Stimulated activated naive CD8-positive, alpha-beta T cell treated with anti-CD3 and anti-CD28 coated beads, Interleukin-15, amount 100 ng/mL, for 72 hours (primary cell): Measurements from ENCODE around the gene NDOR1.

ENCODE experiments used
- ATAC-seq: fragments of 150-1000 bp; cut with Tn5 transposase; 2 replicates; pipeline ENCODE4 v1.10.0; 2021; ENCODE audit warnings: mild to moderate bottlenecking, moderate library complexity
- DNase-seq, 2 donors: peaks; one replicate each; pipeline ENCODE4 v3.0.0; 2021 to 2022
- H3K27ac Mint-ChIP-seq, 2 donors: one replicate each; pipeline ENCODE4 v1.8.0; 2022; ENCODE audit warnings: mild to moderate bottlenecking in 2 of 2, mixed read lengths in 2 of 2, moderate library complexity in 2 of 2
- H3K27me3 Mint-ChIP-seq: one replicate; pipeline ENCODE4 v1.8.0; 2022; ENCODE audit warnings: mixed read lengths
- H3K4me1 Mint-ChIP-seq: one replicate; pipeline ENCODE4 v1.8.0; 2022; ENCODE audit warnings: mild to moderate bottlenecking, mixed read lengths
- H3K4me3 Mint-ChIP-seq, 2 donors: one replicate each; pipeline ENCODE4 v1.8.0; 2022; ENCODE audit warnings: mild to moderate bottlenecking in 2 of 2, mixed read lengths in 2 of 2, moderate library complexity in 1 of 2
- H3K9me3 Mint-ChIP-seq, 2 donors: one replicate each; pipeline ENCODE4 v1.8.0; 2022; ENCODE audit warnings: mixed read lengths in 2 of 2

Gene NDOR1

DNA sequence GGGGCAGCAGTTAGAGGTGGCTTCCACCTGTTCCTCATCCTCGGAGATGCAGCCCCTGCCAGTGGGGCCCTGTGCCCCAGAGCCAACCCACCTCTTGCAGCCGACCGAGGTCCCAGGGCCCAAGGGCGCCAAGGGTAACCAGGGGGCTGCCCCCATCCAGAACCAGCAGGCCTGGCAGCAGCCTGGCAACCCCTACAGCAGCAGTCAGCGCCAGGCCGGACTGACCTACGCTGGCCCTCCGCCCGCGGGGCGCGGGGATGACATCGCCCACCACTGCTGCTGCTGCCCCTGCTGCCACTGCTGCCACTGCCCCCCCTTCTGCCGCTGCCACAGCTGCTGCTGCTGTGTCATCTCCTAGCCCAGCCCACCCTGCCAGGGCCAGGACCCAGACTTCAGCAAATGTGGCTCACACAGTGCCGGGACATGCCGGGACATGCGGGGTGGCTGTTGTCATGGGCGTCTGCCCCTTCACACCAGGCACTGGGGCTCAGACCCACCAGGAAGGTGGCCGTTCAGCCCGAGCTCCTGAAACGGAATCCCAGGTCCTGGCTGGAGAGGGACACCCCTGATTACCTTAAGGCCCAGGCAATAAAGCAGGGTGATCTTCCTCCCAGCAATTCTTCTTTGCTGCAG lies 20.3 kb downstream of the NDOR1 start:
- H3K27ac Mint-ChIP-seq, result no peak overlapping the region

GRCh38 chr9:137226338-137227053 lies 21.0 kb downstream of the NDOR1 start:
- Mint-ChIP-seq H3K9me3 (no peaks in the 10 kb centered on the region), H3K27ac (no peak overlapping the region), H3K27me3 (peaks cover 28% of the 10 kb centered on the region), H3K4me3 (no peak overlapping the region), H3K4me1 (peaks cover 30% of the 10 kb centered on the region)
- DNase-seq (no peak), ATAC-seq (no peak)

More for the DNA sequence above, 20.3 kb downstream of the NDOR1 start:
- Mint-ChIP-seq H3K4me3 (no peak overlapping the region), H3K4me1 (peaks cover 30% of the 10 kb centered on the region), H3K27me3 (peaks cover 21% of the 10 kb centered on the region), H3K9me3 (no peaks in the 10 kb centered on the region)
- no peak for ATAC-seq
- no peak for DNase-seq

DNA sequence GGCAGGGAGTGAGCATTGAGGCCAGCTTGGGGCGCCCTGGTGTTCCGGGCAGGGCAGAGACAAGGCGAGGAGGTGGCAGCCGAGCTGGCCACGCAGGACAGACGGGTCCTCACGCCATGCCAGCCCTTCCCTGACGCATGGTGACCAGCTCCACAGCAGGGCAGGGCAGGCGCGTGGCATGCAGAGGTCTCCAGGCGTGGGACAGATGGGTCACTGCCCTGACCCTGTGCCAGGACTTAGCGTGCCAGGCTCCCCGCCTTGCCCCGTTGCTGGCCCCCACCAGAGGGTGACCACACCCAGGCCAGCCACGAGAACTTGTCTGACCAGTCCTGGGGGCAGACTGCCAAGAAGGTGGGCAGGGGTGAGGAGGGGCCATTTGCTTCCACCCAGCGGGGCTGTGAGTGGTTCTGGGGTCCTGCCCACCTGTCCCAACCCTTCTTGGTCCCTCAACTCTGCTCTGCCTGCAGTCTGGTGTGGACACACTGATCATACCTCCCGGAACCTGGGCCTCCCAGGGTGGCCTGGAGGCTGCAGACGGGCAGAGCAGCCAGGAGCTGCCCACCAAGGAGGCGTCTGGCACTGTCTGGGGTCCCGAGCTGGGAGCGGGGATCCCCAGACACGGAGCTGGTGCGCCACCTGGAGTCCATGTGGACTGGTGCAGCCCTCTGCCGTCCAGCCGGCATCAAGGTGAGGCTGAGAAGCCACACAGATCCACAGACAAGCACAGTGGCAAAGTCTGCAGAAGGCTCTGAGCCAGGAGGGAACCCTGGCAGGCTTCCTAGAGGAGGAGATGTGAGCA lies 21.8 kb downstream of the NDOR1 start, which contains the start of gene RNF224:
TSS of gene RNF224 (plus strand) at position 449 of the 799 bp plus-strand sequence. CDS start 834 bp downstream, outside the sequence.
- peaks cover 35% of the 10 kb centered on the region for H3K27me3 Mint-ChIP-seq
- H3K9me3 Mint-ChIP-seq, result no peaks in the 10 kb centered on the region
- H3K4me3 Mint-ChIP-seq, result no peak within 1 kb of the TSS
- DNase-seq (peak; percentile 86), ATAC-seq (peak; percentile 65)
- H3K4me1 Mint-ChIP-seq, result peaks cover 30% of the 10 kb centered on the region
- peak within 1 kb of the TSS in 1 of 2 donors; percentile 57 for H3K27ac Mint-ChIP-seq

- DNase-seq, result no peak
- Mint-ChIP-seq H3K27ac (peak overlapping the region in 1 of 2 donors; percentile 57), H3K4me3 (no peak overlapping the region), H3K27me3 (peaks cover 38% of the 10 kb centered on the region), H3K9me3 (no peaks in the 10 kb centered on the region), H3K4me1 (peaks cover 26% of the 10 kb centered on the region)
- no peak for ATAC-seq
These were observed 22.5 kb downstream of the NDOR1 start for GRCh38 chr9:137227853-137228505.

DNA sequence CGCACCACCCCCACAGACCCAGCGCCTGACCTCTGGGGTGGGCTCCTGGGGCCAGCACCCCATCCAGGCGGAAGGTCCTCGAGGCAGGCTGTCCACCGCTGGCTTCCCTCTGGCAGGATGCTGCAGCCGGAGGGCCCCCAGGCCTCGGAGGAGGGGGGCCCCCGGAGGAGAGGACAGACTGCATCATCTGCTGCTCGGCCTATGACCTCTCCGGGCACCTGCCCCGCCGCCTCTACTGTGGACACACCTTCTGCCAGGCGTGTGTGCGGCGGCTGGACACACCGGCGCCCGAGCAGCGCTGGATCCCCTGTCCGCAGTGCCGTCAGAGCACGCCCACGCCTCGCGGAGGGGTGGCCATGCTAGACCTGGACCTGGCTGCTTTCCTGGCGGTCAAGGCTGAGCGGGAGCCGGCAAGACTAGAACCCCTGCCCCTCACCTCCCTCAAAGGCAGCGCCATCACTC lies 23.0 kb downstream of the NDOR1 start:
- Mint-ChIP-seq H3K4me1 (peaks cover 24% of the 10 kb centered on the region), H3K27me3 (peaks cover 38% of the 10 kb centered on the region), H3K27ac (no peak overlapping the region), H3K4me3 (no peak overlapping the region), H3K9me3 (no peaks in the 10 kb centered on the region)
- no peak for DNase-seq
- ATAC-seq, result no peak

GRCh38 chr9:137228968-137229896 lies 23.7 kb downstream of the NDOR1 start:
- H3K27me3 Mint-ChIP-seq, result peaks cover 41% of the 10 kb centered on the region
- H3K9me3 Mint-ChIP-seq, result no peaks in the 10 kb centered on the region
- no peak overlapping the region for H3K4me3 Mint-ChIP-seq
- no peak overlapping the region for H3K27ac Mint-ChIP-seq
- H3K4me1 Mint-ChIP-seq, result peaks cover 19% of the 10 kb centered on the region
- ATAC-seq (no peak), DNase-seq (no peak)

GRCh38 chr9:137229903-137230704 lies 24.6 kb downstream of the NDOR1 start:
- no peak for DNase-seq
- Mint-ChIP-seq H3K27me3 (peaks cover 49% of the 10 kb centered on the region), H3K27ac (no peak overlapping the region), H3K9me3 (no peaks in the 10 kb centered on the region), H3K4me3 (no peak overlapping the region), H3K4me1 (peaks cover 17% of the 10 kb centered on the region)
- ATAC-seq, result no peak

DNA sequence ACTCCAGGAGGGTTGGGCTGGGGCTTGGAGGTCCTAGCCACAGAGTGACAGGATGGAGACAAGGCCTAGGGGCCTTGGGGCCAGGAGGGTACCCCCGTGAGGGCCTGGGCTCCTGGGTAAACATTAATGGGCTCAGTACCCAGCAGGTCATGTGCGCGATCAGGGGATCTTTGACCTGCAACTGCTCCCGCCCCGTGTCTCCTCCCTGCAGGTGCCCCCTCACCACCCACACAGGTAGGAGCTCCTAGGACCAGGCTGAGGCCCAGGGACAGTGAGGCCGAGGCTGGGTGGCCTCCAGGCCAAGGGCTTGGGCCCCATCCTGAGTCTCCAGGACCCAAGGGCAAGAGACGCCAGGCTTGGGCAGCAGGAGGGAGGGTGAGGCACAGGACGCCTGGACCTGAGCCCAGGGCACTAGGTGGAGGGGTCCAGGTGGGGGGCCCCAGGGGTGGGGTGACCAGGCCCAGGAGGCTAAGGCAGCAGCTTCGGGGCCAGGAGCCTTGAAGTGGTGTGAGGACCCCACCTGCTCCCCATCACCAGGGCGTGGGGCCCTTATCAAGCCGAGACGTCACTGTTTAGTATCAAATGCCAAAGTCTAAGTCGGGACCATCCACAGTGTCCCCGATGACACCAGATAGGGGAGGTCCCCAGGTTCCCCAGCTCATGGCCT lies 25.3 kb downstream of the NDOR1 start, which contains the start of gene SLC34A3:
TSS of gene SLC34A3 (plus strand) at position 197 of the 667 bp plus-strand sequence. CDS start 802 bp downstream, outside the sequence.
- Mint-ChIP-seq H3K27me3 (peaks cover 55% of the 10 kb centered on the region), H3K27ac (no peak within 1 kb of the TSS), H3K4me3 (no peak within 1 kb of the TSS), H3K4me1 (peaks cover 16% of the 10 kb centered on the region), H3K9me3 (no peaks in the 10 kb centered on the region)
- ATAC-seq (no peak), DNase-seq (no peak)

- no peaks in the 10 kb centered on the region for H3K9me3 Mint-ChIP-seq
- peak overlapping the region in 1 of 2 donors; percentile 59 for H3K27ac Mint-ChIP-seq
- H3K4me3 Mint-ChIP-seq, result no peak overlapping the region
- no peak for DNase-seq
- ATAC-seq, result no peak
- H3K27me3 Mint-ChIP-seq, result peaks cover 55% of the 10 kb centered on the region
- H3K4me1 Mint-ChIP-seq, result peaks cover 21% of the 10 kb centered on the region
These were observed 26.0 kb downstream of the NDOR1 start for GRCh38 chr9:137231372-137232039.

- H3K4me3 Mint-ChIP-seq, result no peak overlapping the region
- DNase-seq (no peak), ATAC-seq (no peak)
- peaks cover 27% of the 10 kb centered on the region for H3K4me1 Mint-ChIP-seq
- no peaks in the 10 kb centered on the region for H3K9me3 Mint-ChIP-seq
- peaks cover 55% of the 10 kb centered on the region for H3K27me3 Mint-ChIP-seq
- H3K27ac Mint-ChIP-seq, result no peak overlapping the region
These were observed 26.6 kb downstream of the NDOR1 start for GRCh38 chr9:137232101-137232500.

DNA sequence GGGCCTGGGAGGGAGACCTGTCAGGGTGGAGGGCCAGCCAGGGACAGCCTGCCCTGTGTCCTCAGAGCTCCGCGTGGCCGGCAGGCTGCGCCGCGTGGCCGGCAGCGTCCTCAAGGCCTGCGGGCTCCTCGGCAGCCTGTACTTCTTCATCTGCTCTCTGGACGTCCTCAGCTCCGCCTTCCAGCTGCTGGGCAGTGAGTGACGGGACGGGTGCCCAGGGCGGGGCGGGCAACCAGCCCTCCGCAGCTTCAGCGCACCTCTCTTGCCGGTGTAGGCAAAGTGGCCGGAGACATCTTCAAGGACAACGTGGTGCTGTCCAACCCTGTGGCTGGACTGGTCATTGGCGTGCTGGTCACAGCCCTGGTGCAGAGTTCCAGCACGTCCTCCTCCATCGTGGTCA lies 27.0 kb downstream of the NDOR1 start:
- peaks cover 27% of the 10 kb centered on the region for H3K4me1 Mint-ChIP-seq
- H3K27ac Mint-ChIP-seq, result no peak overlapping the region
- ATAC-seq (no peak), DNase-seq (no peak)
- H3K27me3 Mint-ChIP-seq, result peaks cover 51% of the 10 kb centered on the region
- H3K9me3 Mint-ChIP-seq, result no peaks in the 10 kb centered on the region
- H3K4me3 Mint-ChIP-seq, result no peak overlapping the region

DNA sequence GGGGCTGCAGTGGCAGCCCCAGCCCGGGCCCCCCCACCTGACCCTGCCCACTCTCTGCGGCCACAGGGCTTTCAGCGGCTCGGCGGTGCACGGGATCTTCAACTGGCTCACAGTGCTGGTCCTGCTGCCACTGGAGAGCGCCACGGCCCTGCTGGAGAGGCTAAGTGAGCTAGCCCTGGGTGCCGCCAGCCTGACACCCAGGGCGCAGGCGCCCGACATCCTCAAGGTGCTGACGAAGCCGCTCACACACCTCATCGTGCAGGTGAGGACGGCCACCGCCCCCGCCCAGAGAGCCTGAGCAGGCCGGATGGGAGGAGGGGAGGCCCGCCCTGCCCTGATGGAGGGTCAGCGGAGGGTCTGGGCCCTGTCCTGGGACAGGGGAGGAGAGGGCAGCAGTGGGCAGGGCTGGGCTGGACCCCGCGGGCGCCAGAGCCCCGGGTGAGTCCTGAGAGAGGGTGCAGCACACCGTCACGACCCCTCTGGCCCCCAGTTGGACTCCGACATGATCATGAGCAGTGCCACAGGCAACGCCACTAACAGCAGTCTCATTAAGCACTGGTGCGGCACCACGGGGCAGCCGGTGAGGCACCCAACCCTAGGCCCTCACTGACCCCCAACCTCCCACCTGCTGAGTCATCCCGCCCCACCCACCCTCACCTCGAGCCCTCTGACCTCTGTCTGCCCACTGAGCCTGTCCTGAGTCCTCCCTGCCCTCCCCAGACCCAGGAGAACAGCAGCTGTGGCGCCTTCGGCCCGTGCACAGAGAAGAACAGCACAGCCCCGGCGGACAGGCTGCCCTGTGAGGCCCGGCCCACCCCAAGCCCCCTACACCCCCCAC lies 27.9 kb downstream of the NDOR1 start:
- no peak for ATAC-seq
- no peak overlapping the region for H3K27ac Mint-ChIP-seq
- no peak overlapping the region for H3K4me3 Mint-ChIP-seq
- peaks cover 32% of the 10 kb centered on the region for H3K4me1 Mint-ChIP-seq
- peaks cover 46% of the 10 kb centered on the region for H3K27me3 Mint-ChIP-seq
- DNase-seq, result no peak
- H3K9me3 Mint-ChIP-seq, result no peaks in the 10 kb centered on the region
